Measurements from ENCODE around the gene TRDMT1. TPM values are rescaled to one million over a fixed set of nuclear protein-coding genes. Genes with fewer than 3 reads are reported as not detected.

The TRDMT1 gene
- total and polyA plus RNA-seq, 10 donors: 1.6 to 40.0 (median 12.0) TPM

GRCh38 chr10:17179002-17179401 is 22.5 kb downstream of the TRDMT1 start:
- no peak for DNase-seq
- intact Hi-C loops (cut with DNase I; ENCODE audit: low total_unique reads): no loop called here
- no peaks in the 10 kb centered on the region for H3K9me3 ChIP-seq
- peaks cover 0 to 25% (median 18%) of the 10 kb centered on the region in 6 donors for H3K4me1 ChIP-seq
- no peak for TF ChIP-seq POLR2A (IDR thresholded peaks at IDR 0.05)
- no peaks in the 10 kb centered on the region for H3K36me3 ChIP-seq
- no peaks in the 10 kb centered on the region for H3K27me3 ChIP-seq (replicated peaks in 1 of 7)
- H3K4me3 ChIP-seq: no peak overlapping the region
- H3K27ac ChIP-seq: no peak overlapping the region
- WGBS, 5 donors: 71 to 90% (median 78%) methylated on average over 3 of the region's 3 CpGs

DNA sequence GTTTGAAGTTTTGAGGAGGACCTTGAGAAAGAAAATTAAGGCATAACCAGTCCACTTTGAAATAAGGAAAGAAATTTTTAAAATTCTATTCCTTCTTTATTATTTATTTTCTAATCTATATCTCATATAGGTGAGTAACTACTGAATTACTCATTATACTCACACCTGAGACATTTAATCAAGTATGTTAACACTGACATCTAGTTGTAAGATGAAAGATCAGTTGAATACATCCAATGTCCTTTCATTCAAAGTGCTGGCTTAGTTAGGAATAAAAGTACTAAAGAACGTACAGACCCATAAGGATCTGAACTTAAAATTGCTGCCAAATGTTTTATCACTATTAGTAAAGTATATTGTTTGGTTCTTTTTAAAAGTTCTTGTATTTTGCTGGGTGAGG is 23.5 kb downstream of the TRDMT1 start:
- TF ChIP-seq POLR2AphosphoS5 (IDR thresholded peaks at IDR 0.05) (no peak), POLR2A (IDR thresholded peaks at IDR 0.05) (no peak)
- TF ChIP-seq, protein P1, sequence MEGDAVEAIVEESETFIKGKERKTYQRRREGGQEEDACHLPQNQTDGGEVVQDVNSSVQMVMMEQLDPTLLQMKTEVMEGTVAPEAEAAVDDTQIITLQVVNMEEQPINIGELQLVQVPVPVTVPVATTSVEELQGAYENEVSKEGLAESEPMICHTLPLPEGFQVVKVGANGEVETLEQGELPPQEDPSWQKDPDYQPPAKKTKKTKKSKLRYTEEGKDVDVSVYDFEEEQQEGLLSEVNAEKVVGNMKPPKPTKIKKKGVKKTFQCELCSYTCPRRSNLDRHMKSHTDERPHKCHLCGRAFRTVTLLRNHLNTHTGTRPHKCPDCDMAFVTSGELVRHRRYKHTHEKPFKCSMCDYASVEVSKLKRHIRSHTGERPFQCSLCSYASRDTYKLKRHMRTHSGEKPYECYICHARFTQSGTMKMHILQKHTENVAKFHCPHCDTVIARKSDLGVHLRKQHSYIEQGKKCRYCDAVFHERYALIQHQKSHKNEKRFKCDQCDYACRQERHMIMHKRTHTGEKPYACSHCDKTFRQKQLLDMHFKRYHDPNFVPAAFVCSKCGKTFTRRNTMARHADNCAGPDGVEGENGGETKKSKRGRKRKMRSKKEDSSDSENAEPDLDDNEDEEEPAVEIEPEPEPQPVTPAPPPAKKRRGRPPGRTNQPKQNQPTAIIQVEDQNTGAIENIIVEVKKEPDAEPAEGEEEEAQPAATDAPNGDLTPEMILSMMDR (IDR thresholded peaks at IDR 0.05 in 8 of 11, conservative IDR thresholded peaks at IDR 0.05 in 3 of 11): no peak
- Histone ChIP-seq H3K27me3 (replicated peaks in 1 of 7) (no peaks in the 10 kb centered on the region), H3K27ac (no peak overlapping the region), H3K36me3 (no peaks in the 10 kb centered on the region), H3K4me1 (peaks cover 0 to 26% (median 18%) of the 10 kb centered on the region in 6 donors), H3K4me3 (no peak overlapping the region), H3K9me3 (no peaks in the 10 kb centered on the region)
- no peak for DNase-seq
- 90 to 98% (median 96%) methylated on average over 1 of the region's 1 CpG for WGBS, 5 donors
- intact Hi-C loops (cut with DNase I; ENCODE audit: low total_unique reads): no loop called here

DNA sequence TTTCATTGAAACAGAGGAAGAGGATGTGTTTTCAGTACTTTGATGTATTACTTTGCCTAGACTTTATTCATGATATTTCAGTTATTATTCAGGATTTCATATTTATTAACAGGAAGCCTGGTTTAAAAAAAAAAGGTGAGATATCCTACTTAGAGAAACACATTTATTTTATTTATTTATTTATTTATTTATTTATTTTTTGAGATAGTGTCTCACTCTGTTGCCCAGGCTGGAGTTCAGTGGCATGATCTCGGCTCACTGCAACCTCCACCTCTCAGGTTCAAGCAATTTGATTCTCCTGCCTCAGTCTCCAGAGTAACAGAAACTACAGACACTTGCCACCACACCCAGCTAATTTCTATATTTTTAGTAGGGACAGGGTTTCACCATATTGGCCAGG is 24.5 kb downstream of the TRDMT1 start:
- TF ChIP-seq POLR2A (IDR thresholded peaks at IDR 0.05) (no peak), POLR2AphosphoS5 (IDR thresholded peaks at IDR 0.05) (no peak)
- TF ChIP-seq, protein P1 (IDR thresholded peaks at IDR 0.05 in 8 of 11, conservative IDR thresholded peaks at IDR 0.05 in 3 of 11): no peak

DNA sequence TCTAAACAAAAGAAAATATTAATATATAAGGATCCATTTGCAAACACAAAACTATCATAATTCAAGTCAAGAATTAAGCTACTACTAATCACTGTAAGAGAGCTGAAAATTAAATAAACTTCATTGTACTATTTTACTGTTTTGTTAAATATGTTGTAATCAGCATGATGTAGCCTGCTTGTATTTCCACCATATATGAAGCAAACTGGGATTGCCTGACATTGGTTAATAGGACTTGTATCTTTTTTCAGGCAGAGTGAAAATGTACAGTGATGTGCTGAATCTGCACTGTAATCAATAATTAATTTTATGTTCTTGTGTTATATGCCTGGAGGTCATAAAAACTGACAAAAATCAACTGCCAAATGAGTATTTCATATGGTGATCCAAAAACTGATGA is 25.4 kb downstream of the TRDMT1 start:
- Histone ChIP-seq H3K4me1 (peaks cover 0 to 26% (median 18%) of the 10 kb centered on the region in 6 donors), H3K36me3 (peaks cover 0 to 8% (median 0%) of the 10 kb centered on the region in 6 donors), H3K9me3 (no peaks in the 10 kb centered on the region), H3K27ac (peak overlapping the region in 3 of 8 donors; percentile 34 to 46 (median 42)), H3K27me3 (replicated peaks in 1 of 7) (no peaks in the 10 kb centered on the region), H3K4me3 (no peak overlapping the region)
- TF ChIP-seq POLR2A (IDR thresholded peaks at IDR 0.05): no peak
- TF ChIP-seq POLR2AphosphoS5 (IDR thresholded peaks at IDR 0.05): no peak
- TF ChIP-seq, protein P1 (IDR thresholded peaks at IDR 0.05 in 8 of 11, conservative IDR thresholded peaks at IDR 0.05 in 3 of 11): no peak
- intact Hi-C loops (cut with DNase I; ENCODE audit: low total_unique reads): no loop called here
- DNase-seq: no peak

More for the DNA sequence above, 24.5 kb downstream of the TRDMT1 start:
- no peak overlapping the region for H3K27ac ChIP-seq
- H3K4me1 ChIP-seq: peaks cover 0 to 26% (median 18%) of the 10 kb centered on the region in 6 donors
- intact Hi-C loops (cut with DNase I; ENCODE audit: low total_unique reads): no loop called here
- 94 to 100% (median 100%) methylated on average over 1 of the region's 1 CpG for WGBS, 5 donors
- no peaks in the 10 kb centered on the region for H3K27me3 ChIP-seq (replicated peaks in 1 of 7)
- no peak for DNase-seq
- H3K9me3 ChIP-seq: no peaks in the 10 kb centered on the region
- no peaks in the 10 kb centered on the region for H3K36me3 ChIP-seq
- H3K4me3 ChIP-seq: no peak overlapping the region

DNA sequence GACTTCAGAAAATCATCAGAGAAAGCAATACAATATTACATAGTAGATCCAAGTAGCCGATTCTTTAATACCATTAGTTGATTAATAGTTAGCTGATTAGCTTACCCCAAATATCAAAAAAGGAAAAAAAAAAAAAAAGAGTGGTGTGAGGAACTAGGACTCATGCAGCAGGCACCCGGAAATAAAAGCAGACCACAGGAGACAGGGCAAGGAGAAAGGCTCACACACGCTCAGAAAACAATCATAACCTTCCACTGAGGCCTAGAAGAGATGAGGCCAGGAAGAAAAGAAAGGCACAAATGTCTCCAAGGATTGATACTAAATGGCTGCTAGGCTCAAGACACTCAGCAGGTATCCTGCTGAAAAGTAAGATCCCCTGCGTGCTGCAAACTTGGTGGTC is 25.9 kb downstream of the TRDMT1 start:
- H3K27me3 ChIP-seq (replicated peaks in 1 of 7): no peaks in the 10 kb centered on the region
- H3K27ac ChIP-seq: peak overlapping the region in 3 of 8 donors; percentile 34 to 46 (median 42)
- TF ChIP-seq POLR2A (IDR thresholded peaks at IDR 0.05): no peak
- H3K4me1 ChIP-seq: peaks cover 0 to 26% (median 18%) of the 10 kb centered on the region in 6 donors
- intact Hi-C loops (cut with DNase I; ENCODE audit: low total_unique reads): no loop called here
- no peak overlapping the region for H3K4me3 ChIP-seq
- no peaks in the 10 kb centered on the region for H3K9me3 ChIP-seq
- no peak for DNase-seq
- peaks cover 0 to 8% (median 0%) of the 10 kb centered on the region in 6 donors for H3K36me3 ChIP-seq
- WGBS, 5 donors: 36 to 50% (median 44%) methylated on average over 4 of the region's 4 CpGs
